ENCODE results near the gene ZNRF3.
"Not testable (repeated sequence)": the region's sequence is repeated elsewhere in the genome, so short reads cannot be mapped to it uniquely, and the experiment has no call there.

ZNRF3 gene

DNA sequence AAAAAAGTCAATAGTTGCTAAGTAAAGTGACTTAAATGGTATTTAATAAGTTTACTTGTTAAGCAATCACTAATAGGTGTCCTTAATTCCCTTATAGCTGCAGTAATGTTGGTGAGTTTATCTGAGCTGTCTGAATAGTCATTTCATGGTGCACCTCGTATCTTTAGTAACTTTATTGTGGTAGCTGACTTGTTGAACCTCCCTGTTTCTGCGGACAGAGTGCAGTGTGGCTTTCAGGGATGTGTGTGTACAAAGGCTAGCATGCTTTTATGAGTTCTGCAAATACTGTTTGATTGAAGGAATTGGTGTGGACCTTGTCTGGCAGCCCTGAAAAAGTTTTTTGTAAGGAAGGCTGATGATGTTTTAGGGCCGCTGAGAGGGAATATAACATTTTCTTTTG, 2.6 kb downstream of the ZNRF3 start:
- no peak for DNase-seq

DNA sequence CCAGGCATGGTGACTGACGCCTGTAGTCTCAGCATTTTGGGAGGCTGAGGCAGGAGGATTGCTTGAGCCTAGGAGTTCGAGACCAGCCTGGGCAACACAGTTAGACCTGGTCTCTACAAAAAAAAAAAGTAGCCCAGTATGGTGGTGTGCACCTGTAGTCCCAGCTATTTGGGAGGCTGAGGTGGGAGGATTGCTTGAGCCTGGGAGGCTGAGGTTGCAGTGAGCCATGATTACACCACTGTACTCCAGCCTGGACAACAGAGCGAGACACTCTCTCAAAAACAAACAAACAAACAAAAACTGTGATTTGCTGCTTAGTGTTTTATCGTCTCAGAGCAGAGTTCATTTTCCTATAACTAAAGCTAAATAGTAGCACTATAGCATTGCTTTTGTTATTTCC, 3.3 kb downstream of the ZNRF3 start:
- not testable (repeated sequence) for DNase-seq

DNA sequence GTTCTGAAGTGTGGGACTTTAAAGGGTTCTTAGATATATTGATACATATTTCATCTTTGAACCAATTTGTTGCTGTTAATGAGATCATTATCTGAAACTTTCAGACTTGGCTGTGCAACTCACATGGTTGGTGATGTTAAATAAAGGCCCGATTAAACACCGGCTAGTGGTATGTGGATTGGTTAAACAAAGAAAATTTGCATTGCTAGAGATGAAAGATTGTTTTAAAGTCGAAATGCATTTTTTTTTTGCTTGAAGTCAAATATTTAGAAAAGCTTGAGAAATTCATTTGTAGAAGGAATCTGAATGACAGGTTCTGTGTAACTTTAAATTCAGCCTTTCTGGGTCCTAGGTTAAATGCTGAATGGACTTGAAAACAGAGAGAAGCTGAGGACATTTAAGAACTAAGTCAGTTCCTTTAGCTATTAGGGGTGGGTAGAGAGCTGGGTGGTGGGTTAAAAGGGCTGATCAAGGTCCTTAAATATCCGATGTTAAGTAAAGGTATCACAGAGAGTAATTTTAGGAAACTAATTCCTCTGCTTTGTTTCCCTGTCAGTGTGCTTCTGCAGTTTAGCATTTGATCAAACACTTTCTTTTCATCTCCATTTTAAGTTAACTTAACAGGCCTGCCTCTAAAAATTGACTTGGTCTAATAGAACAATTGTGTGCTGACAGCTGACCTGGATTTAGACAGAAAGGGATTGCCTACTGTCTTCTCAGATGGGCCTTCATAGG, 4.5 kb downstream of the ZNRF3 start:
- no peak for DNase-seq

DNA sequence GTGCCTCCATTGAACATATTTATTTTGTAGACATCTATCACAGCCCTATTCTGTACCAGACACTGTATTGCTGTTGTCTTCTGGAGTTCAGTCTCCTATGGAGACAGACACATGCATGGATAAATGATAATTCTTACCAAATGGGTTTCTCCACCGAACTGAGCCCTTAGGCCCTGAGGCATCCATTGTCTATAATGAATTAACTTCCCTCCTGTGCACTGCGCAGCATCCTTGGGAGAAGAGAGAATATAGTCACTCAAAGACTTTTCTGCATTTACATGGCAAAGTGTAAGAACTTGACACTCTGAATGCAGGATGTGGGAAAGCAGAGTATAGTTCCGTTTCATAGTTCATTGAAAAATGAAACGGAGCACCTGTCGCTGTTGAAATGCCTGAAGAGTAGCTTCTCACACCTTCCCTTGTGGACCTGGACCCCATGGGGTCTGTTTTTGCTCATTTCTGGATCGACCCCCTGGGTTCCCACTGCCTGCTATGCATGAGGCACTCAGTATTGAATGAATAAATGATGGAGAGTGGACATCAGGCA, 6.2 kb downstream of the ZNRF3 start:
- no peak for DNase-seq

DNA sequence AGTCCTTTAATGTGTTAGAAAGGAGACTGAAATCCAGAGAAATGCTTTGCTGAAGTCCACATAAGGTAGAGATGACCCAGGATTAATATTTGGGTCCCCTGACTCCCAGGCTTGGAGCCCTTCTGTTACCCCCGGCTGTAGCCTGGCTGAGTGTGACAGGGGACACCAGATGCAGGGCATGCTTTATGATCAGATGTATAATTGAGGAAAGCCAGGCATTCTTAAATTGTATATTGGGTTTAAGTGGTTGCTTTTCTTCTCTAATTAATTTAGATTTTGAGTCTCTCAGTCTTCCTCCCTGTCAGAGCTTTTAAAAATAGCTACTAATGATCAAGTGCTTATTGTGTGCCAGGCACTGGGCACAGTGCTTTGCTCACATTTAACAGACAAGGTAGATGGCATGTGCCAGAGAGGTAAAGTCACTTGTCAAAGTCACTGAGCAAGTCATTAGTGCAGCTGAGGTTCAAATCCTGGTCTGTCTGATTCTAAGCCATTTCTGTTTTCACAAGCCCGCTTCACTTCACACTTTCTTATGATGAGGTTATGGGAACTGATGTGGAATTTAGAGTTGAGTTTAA, 7.9 kb downstream of the ZNRF3 start:
- no peak for DNase-seq

DNA sequence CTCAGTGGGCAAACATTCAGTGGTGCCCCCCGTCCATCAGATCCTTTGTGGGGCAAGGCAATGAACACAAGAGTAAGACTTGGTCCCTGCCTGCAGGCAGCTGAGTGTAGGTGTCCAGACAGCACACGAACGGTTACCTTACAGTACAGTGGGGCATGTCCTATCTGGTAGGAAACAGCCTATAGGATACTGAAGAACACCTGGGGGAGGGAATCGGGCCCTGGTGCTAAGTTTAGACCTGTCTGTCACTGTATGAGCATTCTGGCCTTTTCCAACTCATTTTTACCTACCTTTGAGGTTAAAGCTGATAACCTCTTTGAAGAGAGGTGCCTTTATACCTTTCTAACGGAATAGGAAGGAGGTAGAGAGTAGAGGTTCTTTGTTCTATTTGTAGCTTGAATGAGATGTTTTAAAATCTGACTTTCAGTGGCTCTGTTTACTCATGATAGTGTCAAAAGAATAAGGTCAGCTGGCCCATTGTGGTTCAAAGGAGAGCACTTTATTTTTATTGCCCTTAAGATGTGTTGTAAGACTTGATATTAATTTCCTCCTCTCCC, 8.9 kb downstream of the ZNRF3 start:
- DNase-seq = no peak

DNA sequence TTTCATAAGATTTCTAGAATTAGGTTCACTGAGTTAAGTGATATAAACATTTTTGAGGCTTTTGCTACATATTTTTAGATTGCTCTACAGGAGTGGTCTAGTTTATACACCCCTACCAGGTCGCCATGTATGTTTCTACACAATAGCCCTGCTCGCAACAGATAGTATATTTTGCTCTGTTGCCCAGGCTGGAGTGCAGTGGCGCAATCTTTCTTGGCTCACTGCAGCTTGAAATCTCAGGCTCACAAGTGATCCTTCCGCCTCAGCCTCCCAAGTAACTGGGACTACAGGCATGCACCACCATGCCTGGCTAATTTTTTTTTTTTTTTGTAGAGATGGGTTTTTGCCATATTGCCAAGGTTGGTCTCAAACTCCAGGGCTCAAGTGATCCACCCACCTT, 10.4 kb downstream of the ZNRF3 start:
- no peak for DNase-seq

DNA sequence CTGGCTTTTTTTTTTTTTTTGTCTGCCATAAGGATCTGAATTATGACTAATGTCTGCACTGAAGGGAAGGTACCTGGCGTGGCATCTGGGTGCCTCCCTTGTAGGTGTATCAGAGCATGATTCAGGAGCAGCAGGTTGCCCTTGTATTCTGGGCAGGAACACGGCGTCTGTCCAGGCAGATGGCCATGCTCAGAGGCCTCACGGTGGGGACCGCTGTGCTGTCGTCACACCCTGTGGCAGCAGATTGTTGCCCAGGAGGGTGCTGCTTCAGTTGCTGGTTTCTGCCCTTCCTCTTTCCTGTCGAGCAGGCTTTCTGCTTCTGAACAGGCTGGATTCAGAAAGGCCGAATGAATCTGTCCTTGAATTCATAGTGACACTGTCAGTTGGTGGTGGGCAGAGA, 11.0 kb downstream of the ZNRF3 start:
- no peak for DNase-seq

DNA sequence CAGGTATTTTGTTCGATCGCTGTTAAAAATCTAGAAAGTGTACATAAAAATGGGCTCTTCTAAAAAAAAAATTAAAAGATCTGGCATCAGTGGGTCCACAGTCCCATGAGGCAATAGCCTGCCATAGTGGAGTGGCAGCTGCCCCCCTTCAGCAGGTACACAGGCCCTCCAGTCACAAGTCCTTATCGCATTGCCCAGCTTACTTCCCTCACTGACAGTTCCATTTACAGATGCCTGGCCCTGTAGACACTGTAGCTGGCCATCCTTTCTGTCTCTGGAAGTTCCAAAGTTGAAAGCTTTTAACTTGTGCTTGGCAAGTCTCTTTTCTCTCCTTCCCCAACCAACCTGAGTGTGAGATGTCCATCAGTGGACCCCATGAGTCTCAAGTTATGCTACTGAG, 11.4 kb downstream of the ZNRF3 start:
- no peak for DNase-seq

DNA sequence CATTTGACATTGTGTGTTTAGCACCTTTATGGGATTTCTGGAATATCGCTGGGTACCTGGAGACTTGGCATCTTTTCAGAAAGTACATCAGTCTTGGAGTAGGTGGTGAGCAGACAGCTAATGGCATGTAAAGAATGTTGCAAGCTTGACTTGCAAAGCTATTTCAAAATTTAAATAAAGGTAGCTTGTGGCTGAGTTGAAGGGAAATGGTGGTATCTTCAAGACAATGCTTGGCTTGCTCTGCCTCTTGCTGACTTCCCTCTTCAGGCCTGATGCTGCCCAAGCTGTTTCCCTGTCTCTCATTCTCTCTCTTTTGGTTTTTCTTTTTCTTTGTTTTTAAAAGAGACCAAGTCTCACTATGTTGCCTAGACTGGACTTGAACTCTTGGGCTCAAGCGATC, 13.2 kb downstream of the ZNRF3 start:
- DNase-seq = no peak

DNA sequence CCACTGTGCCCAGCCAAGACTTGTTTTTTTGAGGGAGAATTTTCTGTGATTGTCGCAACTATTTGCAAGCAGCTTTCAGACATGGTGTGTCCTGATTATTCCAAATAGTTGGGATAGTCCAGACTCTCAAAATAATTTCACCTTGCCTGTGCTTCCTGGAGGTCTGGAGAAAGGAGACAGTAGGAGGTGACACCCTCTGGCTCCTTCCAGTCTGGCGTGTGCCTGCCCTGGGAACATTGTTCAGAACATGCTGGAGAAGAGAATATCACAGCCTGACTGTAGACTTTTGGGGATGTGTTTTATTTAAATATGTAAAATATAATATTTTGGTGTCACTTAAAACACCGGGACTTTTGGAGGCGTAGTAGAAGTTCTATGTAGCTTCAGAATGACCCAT, 14.9 kb downstream of the ZNRF3 start:
- DNase-seq = no peak

DNA sequence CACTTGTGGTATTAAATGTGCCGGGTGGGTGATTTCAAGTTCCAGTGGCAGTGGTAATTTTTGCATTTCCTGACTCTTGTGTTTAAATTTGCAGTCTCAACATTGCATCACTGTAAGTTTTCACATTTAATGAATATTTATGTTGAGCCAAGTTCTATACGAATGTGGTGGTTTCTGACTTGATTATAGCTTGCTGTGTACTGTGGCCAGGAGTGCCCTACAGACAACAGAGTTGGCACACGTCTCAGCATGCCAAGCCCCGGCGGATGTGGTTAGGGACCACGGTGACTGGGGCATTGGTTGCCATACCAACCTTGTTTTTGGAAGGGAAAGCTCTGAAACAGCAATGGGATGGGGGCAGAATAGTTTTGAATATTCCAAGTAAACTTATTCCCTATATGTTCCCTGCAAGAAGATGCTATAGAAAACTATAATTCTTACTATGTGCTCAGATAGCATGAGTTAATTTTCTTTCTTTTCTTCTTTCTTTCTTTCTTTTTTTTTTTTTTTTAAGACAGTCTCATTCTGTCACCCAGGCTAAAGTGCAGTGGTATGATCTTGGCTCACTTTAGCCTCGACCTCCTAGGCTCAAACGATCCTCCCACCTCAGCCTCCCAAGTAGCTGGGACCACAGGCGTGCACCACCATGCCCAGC, 16.0 kb downstream of the ZNRF3 start:
- peak in 1 of 2 donors; percentile 37 for DNase-seq

DNA sequence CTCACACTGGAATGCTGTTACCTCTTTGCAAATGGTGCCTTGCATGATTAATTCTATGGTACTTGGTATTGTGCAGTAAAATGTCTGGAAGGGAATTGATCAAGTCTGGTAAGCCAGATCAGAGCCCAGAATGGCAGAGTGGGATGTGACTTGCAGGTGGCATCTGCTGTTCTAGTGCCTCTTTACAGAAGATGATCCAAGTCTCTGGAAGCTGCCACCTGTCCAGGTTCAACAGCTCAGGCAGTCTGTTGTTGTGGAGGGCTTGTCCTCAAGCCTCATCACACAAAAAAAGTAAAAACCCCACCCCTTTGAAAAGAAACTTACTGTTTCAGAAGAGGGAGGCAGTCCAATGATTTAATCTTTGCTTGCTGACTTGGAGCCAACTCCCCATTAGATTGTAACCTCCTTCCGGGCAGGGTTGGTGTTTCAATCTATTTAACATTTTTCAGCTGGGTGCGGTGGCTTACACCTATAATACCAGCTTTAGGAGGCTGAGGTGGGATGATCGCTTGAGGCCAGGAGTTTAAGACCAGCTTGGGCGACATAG, 17.1 kb downstream of the ZNRF3 start:
- DNase-seq = no peak

DNA sequence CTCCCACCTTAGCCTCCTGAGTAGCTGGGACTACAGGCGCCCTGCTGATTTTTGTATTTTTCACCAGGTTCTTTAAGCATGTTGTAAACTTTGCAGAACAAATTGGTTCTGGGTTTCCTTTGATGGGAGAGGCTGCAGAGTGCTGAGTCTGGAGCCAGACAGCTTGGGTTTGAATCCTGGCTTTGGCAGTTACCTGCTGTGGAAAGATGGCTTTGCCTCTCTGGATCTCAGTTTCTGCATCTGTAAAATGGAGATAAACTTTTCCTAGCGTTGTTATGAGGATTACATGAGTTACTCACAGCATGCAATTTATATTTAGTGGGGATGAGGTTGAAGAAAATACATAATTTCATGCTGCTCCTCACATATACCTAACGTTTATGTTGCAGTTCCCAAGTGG, 19.1 kb downstream of the ZNRF3 start:
- DNase-seq = no peak

DNA sequence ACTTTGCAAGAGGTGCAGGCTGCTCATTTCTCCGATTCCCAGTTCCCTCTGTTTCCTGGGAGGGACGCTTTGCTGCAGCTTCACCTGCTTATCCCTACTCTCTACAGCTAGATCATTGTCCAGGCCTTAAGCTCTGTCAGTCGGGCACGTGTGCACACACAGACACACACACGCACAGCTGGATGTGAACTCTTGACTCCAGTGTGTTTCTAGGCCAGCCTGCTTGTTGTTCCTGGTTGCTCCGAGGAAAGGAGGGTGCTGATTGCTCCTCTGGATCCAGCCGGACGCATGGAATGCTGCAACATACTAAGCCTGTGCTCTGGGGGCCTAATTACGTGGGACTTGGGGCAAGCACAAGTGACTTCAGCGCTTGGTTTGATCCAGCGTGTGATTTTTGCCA, 19.7 kb downstream of the ZNRF3 start:
- DNase-seq = no peak

DNA sequence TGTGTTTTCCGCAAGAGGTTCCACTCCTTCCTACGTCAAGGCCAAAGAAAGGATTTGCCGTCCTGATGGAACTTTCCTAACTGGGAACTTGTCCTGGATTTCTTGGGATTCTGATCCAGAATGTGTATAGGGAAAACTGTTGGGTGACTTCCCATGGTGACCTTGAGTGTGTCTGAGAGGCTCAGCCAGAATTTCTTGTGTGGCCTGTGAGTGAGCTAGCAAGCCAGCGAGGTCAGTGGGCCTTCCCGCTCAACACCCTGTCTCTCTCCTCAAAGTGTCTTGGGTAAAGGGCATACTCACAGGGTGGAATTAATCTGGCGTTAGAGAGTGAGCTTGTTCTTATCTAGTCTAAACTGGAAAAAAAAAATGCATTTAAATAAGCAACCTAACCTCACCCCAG, 20.4 kb downstream of the ZNRF3 start:
- no peak for DNase-seq

DNA sequence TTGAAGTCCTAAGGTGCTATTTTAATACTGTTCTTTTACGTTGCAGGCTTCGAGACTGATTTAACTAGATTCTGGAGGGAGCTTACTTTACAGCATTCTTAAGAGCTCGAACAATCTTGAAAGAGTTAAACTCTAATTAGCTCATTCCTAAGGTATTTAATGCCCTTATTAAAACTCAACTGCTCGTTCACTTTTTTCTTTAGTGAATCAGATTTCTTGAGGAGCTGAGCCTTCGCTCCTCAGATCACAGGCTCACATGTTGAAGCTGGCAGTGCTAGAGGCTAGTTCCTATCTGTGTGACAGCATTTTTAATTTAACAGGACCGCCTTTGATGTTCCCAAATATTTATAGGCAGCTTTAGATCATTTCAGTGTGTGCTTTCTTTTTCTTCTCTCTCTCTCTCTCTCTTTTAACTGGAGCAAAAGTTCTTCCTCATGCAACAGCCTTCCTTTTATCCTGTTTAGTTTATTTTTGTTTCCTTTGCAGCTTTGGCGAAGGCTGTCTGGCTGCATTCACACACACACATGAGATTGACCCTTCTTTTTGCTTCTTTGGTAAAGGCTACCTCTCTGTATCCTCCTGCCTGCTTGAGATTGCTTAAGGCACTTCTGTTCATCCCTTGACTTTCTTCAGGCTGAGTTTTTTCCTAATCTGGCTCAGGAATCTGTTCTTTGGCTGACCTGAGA, 21.0 kb downstream of the ZNRF3 start:
- no peak for DNase-seq

DNA sequence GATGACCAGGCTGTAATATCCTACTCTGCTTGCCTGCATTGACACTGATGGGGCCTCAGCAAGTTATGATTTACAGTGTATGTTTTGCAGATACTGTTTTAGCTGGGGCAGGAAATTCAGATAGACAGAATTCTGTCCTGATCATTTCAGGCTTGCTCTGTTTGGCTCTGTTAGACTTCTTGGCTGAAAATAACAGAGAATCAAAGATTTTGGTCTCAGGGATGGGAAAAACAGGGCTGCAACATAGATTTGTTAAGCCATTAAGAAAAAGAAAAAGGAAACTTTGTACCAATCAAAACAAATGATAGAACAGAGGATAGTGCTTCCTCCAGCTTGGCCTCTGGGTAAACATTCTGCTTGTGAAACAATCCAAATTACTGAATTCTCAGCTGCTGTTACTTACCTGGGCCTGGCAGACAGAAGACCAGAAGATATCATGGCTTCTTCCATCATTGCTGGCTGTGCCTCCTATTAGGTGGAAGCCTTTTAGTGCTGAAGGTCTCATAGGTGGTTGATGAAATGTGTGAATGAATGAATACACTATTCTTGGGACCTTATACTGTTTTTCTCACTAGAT, 22.0 kb downstream of the ZNRF3 start:
- no peak for DNase-seq

DNA sequence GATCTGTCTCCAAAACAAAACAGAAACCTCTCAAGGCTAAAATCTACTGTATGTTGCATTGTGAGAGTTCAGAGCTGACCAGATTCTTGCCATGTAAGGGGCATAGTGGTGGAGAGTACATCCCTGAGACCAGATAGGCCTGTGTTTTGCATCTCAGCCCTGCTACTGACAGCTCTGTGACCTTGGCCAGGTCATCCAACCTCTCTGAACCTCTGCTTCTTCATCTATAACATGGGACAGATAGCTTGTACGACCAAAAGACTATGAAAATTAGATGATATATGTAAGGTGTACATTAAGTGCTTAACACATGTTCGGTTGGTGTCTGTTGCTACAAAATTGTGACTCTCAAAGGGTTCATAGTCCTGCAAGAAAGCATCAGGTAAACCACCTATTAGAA, 22.9 kb downstream of the ZNRF3 start:
- DNase-seq = no peak

DNA sequence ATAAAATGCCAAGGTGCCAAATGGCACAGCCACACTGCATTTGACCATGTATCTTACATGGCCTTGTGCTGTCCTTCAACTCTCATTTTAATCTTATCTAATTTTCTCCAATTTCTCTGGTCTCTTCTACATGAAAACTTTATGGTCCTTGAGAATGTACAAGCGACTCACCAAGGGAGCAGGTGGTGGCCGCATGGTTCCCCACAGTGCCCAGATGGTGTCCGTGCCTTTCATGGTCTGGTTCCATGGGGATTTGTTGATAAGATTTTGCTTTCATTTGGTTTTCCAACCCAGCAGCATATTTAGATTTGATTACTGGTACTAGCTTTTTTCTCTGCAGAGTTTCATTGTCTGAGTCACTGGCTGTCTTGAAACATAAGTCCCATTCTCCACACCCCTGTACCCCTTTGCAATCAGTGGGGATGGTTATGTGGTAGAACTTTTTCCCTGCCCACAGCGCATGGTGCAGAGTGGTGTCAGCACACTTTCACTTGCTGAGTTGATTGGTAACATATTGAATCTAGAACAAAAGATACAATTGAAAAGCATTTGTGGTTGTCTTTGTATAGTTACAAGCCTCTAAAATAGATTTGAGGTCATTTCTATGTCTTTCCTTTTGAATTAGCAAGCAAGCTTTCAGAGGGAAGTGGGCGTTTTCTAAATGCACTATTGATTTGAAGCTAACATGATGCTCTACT, 24.1 kb downstream of the ZNRF3 start:
- peak; percentile 65 to 68 for DNase-seq

DNA sequence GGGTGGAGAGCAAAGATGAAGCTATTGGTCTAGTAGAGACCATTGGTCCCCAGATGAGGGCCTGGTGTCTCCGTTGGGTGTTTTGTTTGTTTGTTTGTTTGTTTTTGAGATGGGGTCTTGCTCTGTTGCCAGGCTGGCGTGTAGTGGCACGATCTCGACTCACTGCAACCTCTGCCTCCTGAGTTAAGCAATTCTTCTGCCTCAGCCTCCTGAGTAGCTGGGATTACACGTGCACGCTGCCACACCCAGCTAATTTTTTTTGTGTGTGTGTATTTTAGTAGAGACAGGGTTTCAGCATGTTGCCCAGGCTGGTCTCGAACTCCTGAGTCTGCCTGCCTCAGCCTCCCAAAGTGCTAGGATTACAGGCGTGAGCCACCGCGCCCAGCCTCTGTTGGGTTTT, 25.4 kb downstream of the ZNRF3 start:
- DNase-seq = not testable (repeated sequence)

DNA sequence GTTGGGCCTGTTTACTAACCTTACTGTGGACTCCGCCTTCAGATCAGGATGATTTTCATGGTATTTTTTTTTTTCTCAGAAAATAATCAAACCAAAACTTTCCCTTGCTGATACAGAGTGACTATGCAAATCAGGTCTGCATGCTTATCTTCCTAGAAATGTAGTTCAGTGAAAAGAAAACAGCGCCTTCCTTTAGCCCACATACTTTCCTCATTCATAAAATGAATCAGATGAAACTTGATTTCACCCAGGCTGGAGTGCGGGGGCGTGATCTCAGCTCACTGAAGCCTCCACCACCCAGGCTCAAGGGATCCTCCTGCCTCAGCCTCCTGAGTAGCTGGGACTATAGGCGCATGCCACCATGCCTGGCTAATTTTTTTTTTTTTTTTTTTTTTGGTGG, 26.0 kb downstream of the ZNRF3 start:
- DNase-seq = peak; percentile 78 to 85
